K562 (cell line): Measurements from ENCODE around the gene OCRL. TPM values are rescaled to one million over a fixed set of nuclear protein-coding genes. Genes with fewer than 3 reads are reported as not detected.

Experiments
- ATAC-seq: fragments of 200-7000 bp; cut with Tn5 transposase; 3 replicates; pipeline ENCODE4 v1.9.1; 2020; ENCODE audit warnings: moderate library complexity
- BruUV-seq: library from RNA; stranded (reverse); fragments of 400-500 nt; replicated peaks from 2 replicates; lab custom pipeline; 2021; lab: Mats Ljungman, UMichigan
- CTCF ChIA-PET: fragments of 300-600 bp; formaldehyde crosslinking; extraction: SDS; loops from one replicate; lab custom pipeline; 2021; ENCODE audit warnings: low intra/inter-chr PET ratio; lab: Yijun Ruan, JAX
- POLR2A ChIA-PET: fragments of 300-600, 350-650 bp; sonication (Branson Sonifier 250); formaldehyde crosslinking; extraction: SDS; loops from one replicate; lab custom pipeline; 2021; ENCODE audit warnings: antibody characterized with exemption, inconsistent platforms; lab: Yijun Ruan, JAX
- DNase-seq, 4 experiments: peaks; one replicate each; pipeline versions ENCODE4 v3.0.0 to v3.0.0-alpha.2; 2011 to 2018; ENCODE audit warnings: low spot score in 3 of 4, mixed read lengths in 3 of 4; ENCODE audit errors: extremely low read depth in 1 of 4
- FAIRE-seq: peaks from 2 replicates; lab custom pipeline; 2011; peaks lifted over from hg19 to GRCh38; lab: Jason Lieb, UNC
- H2AFZ ChIP-seq: 2 replicates; pipeline ENCODE4 v1.6.0; 2011; ENCODE audit warnings: low read depth, low read length, control low read depth, inconsistent platforms
- H3K27ac ChIP-seq: fragments of 200-600 bp; 3 replicates; pipeline ENCODE4 v1.8.0; 2011; ENCODE audit warnings: low read depth, mild to moderate bottlenecking, control low read depth, inconsistent platforms, low read length, moderate library complexity, mixed read lengths; ENCODE audit errors: extremely low read depth
- H3K27me3 ChIP-seq, 2 experiments: fragments of 300-600 bp in 1 of 2; 2 replicates in 1 of 2; 3 replicates in 1 of 2; pipeline versions ENCODE4 v1.6.0 to v1.8.0; 2011; ENCODE audit warnings: inconsistent platforms in 2 of 2, low read length in 2 of 2, mild to moderate bottlenecking in 1 of 2, mixed read lengths in 1 of 2, moderate library complexity in 1 of 2; ENCODE audit not compliant: control insufficient read depth in 2 of 2, insufficient read depth in 2 of 2
- H3K36me3 ChIP-seq: fragments of 300-600 bp; 3 replicates; pipeline ENCODE4 v1.8.0; 2011; ENCODE audit warnings: mild to moderate bottlenecking, low read length, inconsistent platforms; ENCODE audit not compliant: control insufficient read depth, insufficient read depth
- H3K4me1 ChIP-seq, 2 experiments: fragments of 200-600 bp in 1 of 2; replicated peaks in 1 of 2; 2 replicates in 1 of 2; 3 replicates in 1 of 2; pipeline versions ENCODE4 v1.5.1 to v1.8.0; 2011; ENCODE audit warnings: inconsistent platforms in 2 of 2, low read length in 2 of 2, mild to moderate bottlenecking in 1 of 2, mixed read lengths in 1 of 2, moderate library complexity in 1 of 2; ENCODE audit not compliant: control insufficient read depth in 2 of 2, insufficient read depth in 2 of 2
- H3K4me2 ChIP-seq: 2 replicates; pipeline ENCODE4 v1.6.1; 2011; ENCODE audit warnings: low read length, control low read depth, inconsistent platforms, mixed read lengths; ENCODE audit not compliant: insufficient read depth
- H3K4me3 ChIP-seq: fragments of 200-600 bp; sonication (generic), shearing (Covaris generic); 2 replicates; pipeline ENCODE4 v1.5.1; 2016; ENCODE audit warnings: control low read depth, inconsistent platforms
- H3K79me2 ChIP-seq: fragments of 200-600 bp; 3 replicates; pipeline ENCODE4 v1.8.0; 2011; ENCODE audit warnings: low read length, inconsistent platforms; ENCODE audit not compliant: control insufficient read depth, insufficient read depth
- H3K9ac ChIP-seq, 2 experiments: 2 replicates each; pipeline versions ENCODE4 v1.6.0 to v1.6.1; 2011; ENCODE audit warnings: low read depth in 2 of 2, low read length in 2 of 2, control low read depth in 1 of 2, inconsistent platforms in 1 of 2, mild to moderate bottlenecking in 1 of 2, mixed read lengths in 1 of 2; ENCODE audit not compliant: insufficient read depth in 1 of 2
- H3K9me1 ChIP-seq: one replicate; pipeline ENCODE4 v1.6.0; 2011; ENCODE audit warnings: inconsistent platforms, mild to moderate bottlenecking, low read length, moderate library complexity; ENCODE audit not compliant: control insufficient read depth, insufficient read depth
- H3K9me3 ChIP-seq: replicated peaks from 2 replicates; pipeline ENCODE4 v1.5.1; 2011; ENCODE audit warnings: low read depth, low read length, inconsistent platforms; ENCODE audit not compliant: control insufficient read depth, insufficient read depth
- H4K20me1 ChIP-seq: replicated peaks from 2 replicates; pipeline ENCODE4 v1.6.1; 2011; ENCODE audit warnings: low read length, inconsistent platforms, mixed read lengths; ENCODE audit not compliant: control insufficient read depth, insufficient read depth
- BACH1 ChIP-seq: fragments of 200-800 bp; sonication (Bioruptor generic); IDR thresholded peaks from 2 replicates; pipeline ENCODE4 v1.6.1; 2016; ENCODE audit warnings: missing genetic modification characterization, missing compliant biosample characterization
- CTCF ChIP-seq, 3 experiments: IDR thresholded peaks in 2 of 3; conservative IDR thresholded peaks in 1 of 3; 2 replicates each; pipeline ENCODE4 v1.5.1; 2011 to 2012; ENCODE audit warnings: low read length in 3 of 3, mild to moderate bottlenecking in 3 of 3, control low read depth in 2 of 3, improper control_type of control experiment in 1 of 3, inconsistent platforms in 1 of 3, low read depth in 1 of 3, mixed read lengths in 1 of 3, moderate library complexity in 1 of 3; ENCODE audit not compliant: insufficient read depth in 2 of 3
- E2F1 ChIP-seq: sonication (generic); formaldehyde crosslinking; IDR thresholded peaks from 2 replicates; pipeline ENCODE4 v1.8.1; 2023; ENCODE audit warnings: mild to moderate bottlenecking, missing genetic modification reagents, moderate library complexity
- EP300 ChIP-seq: IDR thresholded peaks from 2 replicates; pipeline ENCODE4 v1.6.1; 2012; ENCODE audit warnings: low read length, improper control_type of control experiment
- FOXP1 ChIP-seq: sonication (generic); formaldehyde crosslinking; IDR thresholded peaks from 2 replicates; pipeline ENCODE4 v1.8.0; 2022; ENCODE audit warnings: mild to moderate bottlenecking, missing genetic modification reagents
- GTF2B ChIP-seq: IDR thresholded peaks from 2 replicates; pipeline ENCODE4 v1.6.1; 2011; ENCODE audit not compliant: insufficient read length; ENCODE audit errors: extremely low read depth
- SMAD3 ChIP-seq: fragments of 450-650 bp; formaldehyde crosslinking; conservative IDR thresholded peaks from 2 replicates; pipeline ENCODE4 v1.4.0; 2020; ENCODE audit warnings: mild to moderate bottlenecking
- SMARCA4 ChIP-seq: fragments of 450-650 bp; IDR thresholded peaks from 2 replicates; pipeline ENCODE4 v1.6.1; 2016
- SOX6 ChIP-seq: fragments of 450-650 bp; IDR thresholded peaks from 2 replicates; pipeline ENCODE4 v1.6.1; 2014; ENCODE audit warnings: mild to moderate bottlenecking
- ZNF766 ChIP-seq: fragments of 200-800 bp; sonication (Bioruptor generic); conservative IDR thresholded peaks from 2 replicates; pipeline ENCODE4 v1.6.1; 2016; ENCODE audit warnings: missing genetic modification characterization, missing compliant biosample characterization
- WGBS: fragments of 100-300 bp; shearing (Covaris generic); methylation state at CpG from one replicate; pipeline ENCODE4 v1.1.6; 2016; ENCODE audit warnings: low coverage, mixed read lengths; ENCODE audit not compliant: insufficient coverage; ENCODE audit errors: missing lambda C conversion rate; 5-methylcytosine and 5-hydroxymethylcytosine counted together
- in situ Hi-C: fragments of 300-500 bp; cut with MboI; formaldehyde crosslinking; loops from 4 replicates; pipeline ENCODE4 v1.15.0; 2018; ENCODE audit warnings: inconsistent platforms, mixed read lengths
- intact Hi-C: fragments of 100-400 bp; cut with micrococcal nuclease; formaldehyde crosslinking; loops from 2 replicates; pipeline ENCODE4 v1.14.2; 2022
- polyA plus RNA-seq, 8 experiments: library from polyadenylated mRNA; depleted of rRNA in 4 of 8; stranded (reverse) in 5 of 8; unstranded in 3 of 8; fragments of >200 nt; fragmentation: Nextera tagmentation in 2 of 8; fragmentation: Illumina TruSeq in 1 of 8; extraction: Ambion mirVana in 2 of 8; extraction: Trizol in 1 of 8; gene quantifications; 2 replicates each; pipeline versions ENCODE4 v1.2.1 to v1.2.3, GENCODE V29; 2011 to 2014; ENCODE audit warnings: inconsistent platforms in 1 of 8, missing spikeins in 1 of 8
- total RNA-seq, 7 experiments: library from RNA; depleted of rRNA in 6 of 7; stranded (reverse); fragments of >200 nt in 6 of 7; fragmentation: Illumina TruSeq in 2 of 7; extraction: Trizol in 2 of 7; gene quantifications; 2 replicates each; pipeline versions ENCODE4 v1.2.1 to v1.2.3, GENCODE V29; 2011 to 2021; ENCODE audit warnings: low replicate concordance in 1 of 7

OCRL gene
- total and polyA plus RNA-seq, 9 of the 15 experiments (the other 6 are each of a cell fraction or from before 2014, with no cell fraction given) = 2.2 to 23.4 (median 11.9) TPM

DNA sequence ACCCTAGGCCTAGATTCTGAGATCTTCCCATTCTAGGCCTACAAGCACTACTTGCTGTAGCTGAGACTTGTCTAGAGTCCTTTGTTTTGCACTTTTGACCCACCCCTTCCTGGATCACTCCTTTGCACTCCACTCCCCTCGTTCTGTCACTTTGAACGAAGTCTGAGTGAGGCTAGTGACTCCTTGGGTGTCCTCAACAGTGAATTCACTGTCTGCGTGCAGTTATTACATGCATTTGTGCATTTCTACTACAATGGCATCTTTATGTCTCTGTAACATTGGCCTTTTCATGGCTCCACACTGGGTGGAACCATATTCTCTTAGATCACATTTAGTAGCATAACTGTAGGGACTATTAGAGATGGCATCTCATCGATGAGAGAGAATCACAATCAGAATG lies 50.5 kb downstream of the OCRL start:
- H3K4me2 ChIP-seq = no peak overlapping the region
- no peak for TF ChIP-seq SMAD3 (CRISPR knock-in tag)
- no peaks in the 10 kb centered on the region for H3K9me3 ChIP-seq
- H3K9ac ChIP-seq = no peak overlapping the region
- no TSS peak for BruUV-seq
- H3K4me3 ChIP-seq = no peak overlapping the region
- H3K79me2 ChIP-seq = no peaks in the 10 kb centered on the region
- H3K27me3 ChIP-seq = no peaks in the 10 kb centered on the region
- POLR2A ChIA-PET = interaction anchor here (0.6 kb wide), 1 partner anchor 10 kb away, joined by 3 read pairs; no protein-coding TSS in a partner anchor
- peaks cover 71% of the 10 kb centered on the region; the same call in 2 of the 3 replicates for H3K36me3 ChIP-seq
- peaks cover 0 to 21% of the 10 kb centered on the region in 2 experiments; a peak in 4 of 5 replicates for H3K4me1 ChIP-seq
- no peak for FAIRE-seq
- CTCF ChIA-PET = no interaction called here
- in situ Hi-C loops (loop anchor here (25.0 kb wide), 1 partner anchor 1347 kb away; no protein-coding TSS in a partner anchor), intact Hi-C loops (no loop called here)
- no peak for ATAC-seq
- DNase-seq = no peak
- H2AFZ ChIP-seq = no peak overlapping the region
- no peaks in the 10 kb centered on the region for H3K9me1 ChIP-seq
- 87% methylated on average over 4 of the region's 4 CpGs for WGBS
- no peak overlapping the region; the same call in 2 of the 3 replicates for H3K27ac ChIP-seq
- H4K20me1 ChIP-seq = no peaks in the 10 kb centered on the region

DNA sequence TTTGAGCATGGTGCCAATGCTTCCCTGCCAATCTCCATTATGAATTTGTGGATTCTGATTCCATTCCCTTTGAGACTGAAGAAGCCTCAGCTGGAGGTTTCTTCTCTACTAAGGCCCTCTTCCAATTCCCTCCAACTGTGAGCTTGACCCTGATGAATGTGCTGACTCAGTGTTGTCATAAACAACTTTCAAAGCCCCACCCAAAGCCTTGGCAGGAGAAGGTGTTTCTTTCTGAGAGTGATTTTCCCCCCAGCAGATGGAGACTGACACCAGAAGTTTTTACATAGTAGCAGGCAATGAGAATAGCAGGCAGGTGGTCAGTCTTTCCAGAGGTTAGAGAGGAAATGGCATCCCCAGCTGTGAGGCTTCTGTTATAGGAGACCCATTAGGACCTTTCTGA lies 53.1 kb downstream of the OCRL start:
- DNase-seq (peak; percentile 32 to 62 (median 36)), ATAC-seq (peak; percentile 93), FAIRE-seq (peak; percentile 79)
- ChIA-PET CTCF (interaction anchor here (0.8 kb wide), 1 partner anchor 230 kb away, joined by 3 read pairs; no protein-coding TSS in a partner anchor), POLR2A (no interaction called here)
- Histone ChIP-seq H3K4me3 (no peak overlapping the region), H3K27me3 (no peaks in the 10 kb centered on the region), H3K9me3 (no peaks in the 10 kb centered on the region), H2AFZ (no peak overlapping the region), H3K36me3 (peaks cover 50% of the 10 kb centered on the region; the same call in 2 of the 3 replicates), H3K9me1 (no peaks in the 10 kb centered on the region), H3K9ac (peak overlapping the region in 1 of 2 experiments; percentile 34; a peak in 1 of 4 replicates), H3K4me1 (peaks cover 0 to 21% of the 10 kb centered on the region in 2 experiments; a peak in 4 of 5 replicates), H3K79me2 (no peaks in the 10 kb centered on the region), H4K20me1 (no peaks in the 10 kb centered on the region), H3K4me2 (no peak overlapping the region; the same call in 1 of the 2 replicates), H3K27ac (peak overlapping the region; percentile 44)
- in situ Hi-C loops (loop anchor here (25.0 kb wide), 1 partner anchor 1344 kb away; no protein-coding TSS in a partner anchor), intact Hi-C loops (no loop called here)
- no TSS peak for BruUV-seq
- TF ChIP-seq SOX6 (peak; percentile 37; the same call in 1 of the 2 replicates), EP300 (peak; percentile 26; the same call in 1 of the 2 replicates), ZNF766 (CRISPR knock-in tag) (peak; percentile 65; the same call in 1 of the 2 replicates), GTF2B (no peak), FOXP1 (CRISPR knock-in tag) (0 out of 2 replicates have a peak, but pooled peaks have one; percentile 69), CTCF (IDR thresholded peaks at IDR 0.05 in 2 of 3, conservative IDR thresholded peaks at IDR 0.05 in 1 of 3; ENCODE audit: insufficient read depth in 2 of 3, low read depth in 1 of 3, low read length in 3 of 3) (peak in 2 of 3 experiments; percentile 7 to 28; a peak in 2 of 6 replicates), E2F1 (CRISPR knock-in tag) (no peak), SMARCA4 (no peak; the same call in 1 of the 2 replicates), BACH1 (tag) (peak; percentile 40; the same call in 1 of the 2 replicates)
